GM10266 (cell line): Measurements from ENCODE around the gene MDGA2.

Source experiments
- DNase-seq: peaks from one replicate; pipeline ENCODE4 v3.0.0; 2012; ENCODE audit errors: extremely low spot score
- CTCF ChIP-seq: IDR thresholded peaks from 2 replicates; pipeline ENCODE4 v1.5.1; 2012; ENCODE audit warnings: mild to moderate bottlenecking, low read depth; ENCODE audit not compliant: control insufficient read depth, insufficient read depth; ENCODE audit errors: missing control alignments

The MDGA2 gene

GRCh38 chr14:47536341-47536740 lies 139.1 kb downstream of the MDGA2 start:
- DNase-seq = no peak
- no peak for TF ChIP-seq CTCF

- no peak for TF ChIP-seq CTCF
- no peak for DNase-seq
Measured at GRCh38 chr14:47526591-47527244, 148.7 kb downstream of the MDGA2 start.

- no peak for TF ChIP-seq CTCF
- no peak for DNase-seq
Measured at GRCh38 chr14:47524524-47524923, 150.9 kb downstream of the MDGA2 start.

- no peak for DNase-seq
- no peak for TF ChIP-seq CTCF
Measured at GRCh38 chr14:47520382-47520781, 155.0 kb downstream of the MDGA2 start.

- no peak for DNase-seq
- no peak for TF ChIP-seq CTCF
Measured at GRCh38 chr14:47511829-47512228, 163.6 kb downstream of the MDGA2 start.

- no peak for TF ChIP-seq CTCF
Measured at GRCh38 chr14:47509957-47510356, 165.4 kb downstream of the MDGA2 start.

GRCh38 chr14:47507861-47508260 lies 167.5 kb downstream of the MDGA2 start:
- TF ChIP-seq CTCF = no peak
- DNase-seq = no peak

More at GRCh38 chr14:47509957-47510356, 165.4 kb downstream of the MDGA2 start:
- DNase-seq = no peak
